D721Med (cell line): ENCODE measurements around the gene DGKZ.

Source experiments
- DNase-seq: peaks from one replicate; pipeline ENCODE4 v3.0.0; 2011; ENCODE audit warnings: low spot score; ENCODE audit not compliant: insufficient read length
- FAIRE-seq: peaks from 2 replicates; lab custom pipeline; 2011; peaks lifted over from hg19 to GRCh38; lab: Jason Lieb, UNC
- TF ChIP-seq, protein P1 (sequence below): IDR thresholded peaks from 2 replicates; pipeline ENCODE4 v1.5.1; 2012; ENCODE audit warnings: mild to moderate bottlenecking, control low read depth; ENCODE audit not compliant: insufficient read depth; ENCODE audit errors: missing control alignments

The DGKZ gene

DNA sequence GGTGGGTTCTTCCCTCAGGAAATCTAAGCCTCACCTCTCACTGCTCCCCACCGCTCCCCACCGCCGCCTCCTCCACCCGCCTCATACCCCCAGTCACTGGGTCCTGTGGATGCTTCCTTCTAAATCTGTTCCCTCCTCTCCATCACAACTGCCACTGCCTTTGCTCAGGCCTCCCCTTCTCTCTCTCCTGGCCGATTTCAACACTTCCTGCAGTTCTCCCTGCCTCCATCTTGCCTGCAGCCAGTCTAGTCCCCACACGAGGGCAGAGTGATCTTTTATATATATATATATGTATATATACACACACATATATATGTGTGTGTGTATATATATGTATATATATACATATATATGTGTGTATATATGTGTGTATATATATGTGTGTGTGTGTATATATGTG is 42.0 kb upstream of the DGKZ start:
- no peak for DNase-seq
- TF ChIP-seq, protein P1, sequence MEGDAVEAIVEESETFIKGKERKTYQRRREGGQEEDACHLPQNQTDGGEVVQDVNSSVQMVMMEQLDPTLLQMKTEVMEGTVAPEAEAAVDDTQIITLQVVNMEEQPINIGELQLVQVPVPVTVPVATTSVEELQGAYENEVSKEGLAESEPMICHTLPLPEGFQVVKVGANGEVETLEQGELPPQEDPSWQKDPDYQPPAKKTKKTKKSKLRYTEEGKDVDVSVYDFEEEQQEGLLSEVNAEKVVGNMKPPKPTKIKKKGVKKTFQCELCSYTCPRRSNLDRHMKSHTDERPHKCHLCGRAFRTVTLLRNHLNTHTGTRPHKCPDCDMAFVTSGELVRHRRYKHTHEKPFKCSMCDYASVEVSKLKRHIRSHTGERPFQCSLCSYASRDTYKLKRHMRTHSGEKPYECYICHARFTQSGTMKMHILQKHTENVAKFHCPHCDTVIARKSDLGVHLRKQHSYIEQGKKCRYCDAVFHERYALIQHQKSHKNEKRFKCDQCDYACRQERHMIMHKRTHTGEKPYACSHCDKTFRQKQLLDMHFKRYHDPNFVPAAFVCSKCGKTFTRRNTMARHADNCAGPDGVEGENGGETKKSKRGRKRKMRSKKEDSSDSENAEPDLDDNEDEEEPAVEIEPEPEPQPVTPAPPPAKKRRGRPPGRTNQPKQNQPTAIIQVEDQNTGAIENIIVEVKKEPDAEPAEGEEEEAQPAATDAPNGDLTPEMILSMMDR = no peak
- FAIRE-seq = no peak

DNA sequence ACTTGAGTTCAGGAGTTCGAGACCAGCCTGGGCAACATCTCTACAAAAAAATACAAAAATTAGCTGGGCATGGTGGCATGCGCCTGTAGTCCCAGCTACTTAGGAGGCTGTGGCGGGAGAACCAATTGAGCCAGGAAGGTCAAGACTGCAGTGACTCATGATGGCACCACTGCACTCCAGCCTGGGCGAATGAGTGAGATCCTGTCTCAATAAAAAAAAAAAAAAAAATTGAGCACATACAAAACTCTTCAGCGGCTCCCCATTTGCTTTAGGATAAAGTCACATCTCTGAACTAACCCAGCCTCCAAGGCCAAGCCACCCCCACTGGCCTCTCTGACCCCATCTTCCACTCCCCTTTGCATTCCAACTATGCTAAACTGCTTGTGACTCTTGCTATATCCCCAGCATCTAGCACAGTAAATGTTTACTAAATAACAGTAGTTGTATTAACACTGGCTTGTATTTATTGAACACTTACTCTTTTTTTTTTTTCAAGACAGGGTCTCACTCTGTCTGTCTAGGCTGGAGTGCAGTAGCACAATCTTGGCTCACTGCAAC is 40.9 kb upstream of the DGKZ start:
- FAIRE-seq (no peak), DNase-seq (no peak)
- TF ChIP-seq, protein P1 = no peak

DNA sequence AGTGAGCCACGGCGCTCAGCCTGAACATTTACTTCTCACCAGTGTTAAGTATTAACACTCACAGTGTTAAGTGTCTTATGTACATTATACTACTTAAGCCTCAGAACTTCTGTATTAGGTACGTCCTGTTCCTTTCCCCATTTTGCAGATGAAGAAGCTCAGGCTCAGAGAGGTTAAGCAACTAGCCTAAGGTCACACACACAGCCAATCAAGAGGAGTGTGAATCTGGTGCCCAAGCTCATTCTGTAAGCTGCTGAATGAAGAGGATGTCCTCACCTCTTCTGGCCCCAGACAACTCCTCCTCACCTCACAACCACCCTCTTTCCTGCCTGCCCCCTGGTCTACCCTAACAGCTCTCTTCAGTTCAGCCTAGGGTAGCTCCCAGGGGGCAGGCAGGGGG is 39.9 kb upstream of the DGKZ start:
- TF ChIP-seq, protein P1 = no peak
- FAIRE-seq (no peak), DNase-seq (no peak)

DNA sequence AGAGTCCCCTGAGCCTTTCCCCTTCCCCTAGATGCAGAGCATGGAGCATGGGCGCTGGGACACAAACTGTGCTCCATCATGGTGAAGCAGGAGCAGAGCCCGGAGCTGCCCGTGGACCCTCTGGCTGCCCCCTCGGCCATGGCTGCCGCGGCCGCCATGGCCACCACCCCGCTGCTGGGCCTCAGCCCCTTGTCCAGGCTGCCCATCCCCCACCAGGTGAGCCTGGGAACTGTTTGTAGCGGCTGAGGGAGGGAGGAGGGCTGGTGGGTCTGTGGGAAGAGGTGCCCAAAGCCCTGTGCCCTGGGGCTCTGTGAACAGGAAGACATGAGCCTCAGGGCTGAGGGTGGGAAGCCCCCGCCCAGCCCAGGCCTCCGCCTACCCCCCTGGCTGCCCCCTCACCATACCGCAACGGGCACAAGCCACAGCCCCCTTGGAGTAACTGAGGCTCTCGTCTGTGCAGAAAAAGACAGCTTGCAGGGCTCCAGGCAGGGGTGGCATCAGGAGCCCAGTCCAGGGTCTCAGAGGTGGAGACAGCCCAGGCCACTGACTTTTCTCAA is 39.4 kb upstream of the DGKZ start:
- FAIRE-seq = no peak
- TF ChIP-seq, protein P1 = no peak
- DNase-seq = no peak

DNA sequence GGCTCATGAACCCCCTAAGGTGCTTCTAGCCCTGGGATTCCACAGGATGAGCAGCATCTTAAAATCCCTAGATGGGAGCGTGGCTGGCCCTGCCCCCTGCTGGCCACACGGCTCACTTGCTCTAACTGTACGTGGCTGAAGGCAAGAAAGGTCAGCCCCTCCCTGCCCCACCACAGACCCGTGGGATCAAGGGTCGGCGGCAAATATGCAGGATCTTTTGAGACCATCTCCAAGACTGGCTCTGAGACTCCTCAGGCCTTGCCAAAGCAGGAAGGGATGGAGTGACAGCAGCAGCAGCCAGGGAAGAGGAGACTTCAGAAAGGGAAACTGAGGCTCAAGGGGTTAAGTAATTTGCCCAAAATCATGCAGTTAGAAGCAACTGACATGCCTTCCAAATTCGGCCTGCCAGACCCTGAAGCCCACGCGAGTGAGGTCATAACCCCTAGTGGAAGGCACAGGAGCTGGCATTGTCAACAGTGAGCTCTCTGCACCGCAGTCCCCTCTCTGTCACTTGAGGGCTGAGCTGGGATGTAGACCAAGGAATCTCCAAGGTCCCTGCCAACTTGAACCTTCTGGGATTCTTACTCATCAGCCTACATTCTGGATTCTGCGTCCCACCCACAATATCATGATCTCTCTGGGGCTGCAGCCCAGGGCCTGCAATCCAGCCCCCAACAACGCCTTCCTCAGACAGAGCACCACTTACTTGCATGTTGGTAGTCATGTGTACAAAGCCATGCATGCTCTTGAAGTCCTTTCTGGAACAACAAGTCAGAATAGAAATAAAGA is 38.4 kb upstream of the DGKZ start:
- peak; percentile 83 for DNase-seq
- no peak for FAIRE-seq
- TF ChIP-seq, protein P1 = peak; percentile 82

DNA sequence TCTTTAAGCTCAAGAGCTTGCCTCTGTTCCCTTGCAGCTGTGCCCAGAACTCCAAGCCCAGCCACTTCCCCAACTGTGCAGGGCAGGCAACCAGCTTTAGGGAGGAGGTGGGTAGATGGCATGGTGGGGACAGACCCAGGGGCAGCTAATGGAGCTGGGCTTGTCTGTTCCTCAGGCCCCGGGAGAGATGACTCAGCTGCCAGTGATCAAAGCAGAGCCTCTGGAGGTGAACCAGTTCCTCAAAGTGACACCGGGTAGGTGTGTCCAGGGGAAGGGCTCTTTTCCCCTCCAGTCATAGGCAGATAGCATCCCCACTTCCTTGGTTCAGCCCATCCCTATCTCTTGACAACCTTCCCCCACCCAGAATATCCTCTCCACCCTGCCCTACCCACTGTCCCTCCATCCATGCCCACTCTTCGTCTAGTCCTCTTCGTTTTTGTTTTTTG is 37.4 kb upstream of the DGKZ start:
- no peak for DNase-seq
- TF ChIP-seq, protein P1 = no peak
- no peak for FAIRE-seq
